ENCODE measurements around the gene MICALL2. TPM values are rescaled to one million over a fixed set of nuclear protein-coding genes. Genes with fewer than 3 reads are reported as not detected.

MICALL2 gene
- total and polyA plus RNA-seq, 8 donors = 8.3 to 93.6 (median 12.8) TPM

DNA sequence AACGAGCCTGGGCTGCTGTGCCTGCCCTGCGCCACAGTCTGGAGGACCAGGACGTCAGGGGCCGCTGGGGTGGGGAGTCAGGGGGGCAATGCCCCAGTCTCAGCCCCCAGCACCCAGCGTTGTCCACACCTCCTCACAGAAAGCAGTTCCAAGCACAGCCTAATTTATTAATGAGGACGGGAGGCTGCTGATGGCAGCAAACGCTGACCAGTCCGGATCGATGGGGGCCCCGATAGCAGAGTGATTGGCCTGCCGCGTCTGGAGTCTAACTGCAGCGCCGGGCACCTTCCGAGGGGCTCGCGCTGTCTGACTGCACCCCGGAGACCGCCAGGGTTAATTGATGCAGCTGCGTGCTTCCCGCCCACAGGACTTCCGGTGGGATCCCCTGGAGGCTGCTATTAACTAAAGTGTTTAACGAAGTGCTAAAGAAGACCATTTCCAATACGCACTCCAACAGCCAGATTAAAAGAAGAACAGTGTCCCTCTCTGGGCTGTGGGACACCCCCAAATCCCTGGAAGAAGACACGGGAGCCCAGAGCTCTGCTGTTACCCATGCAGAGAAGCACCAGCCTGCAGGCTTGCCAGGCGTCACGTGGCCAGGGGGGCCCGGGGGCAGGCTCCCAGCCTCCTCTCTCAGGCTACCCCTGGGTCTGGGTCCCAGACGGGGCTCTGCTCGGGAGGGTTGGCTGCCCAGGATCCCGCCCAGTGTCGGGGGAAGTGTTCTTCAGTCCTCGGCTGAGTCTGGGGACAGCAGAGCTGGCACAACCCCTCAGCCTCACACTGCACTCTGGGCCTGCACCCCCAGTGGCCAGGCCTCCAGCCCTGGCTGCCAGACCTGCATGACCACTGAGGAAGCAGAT, 63.8 kb downstream of the MICALL2 start:
- Histone ChIP-seq H3K9me3 (no peaks in the 10 kb centered on the region), H3K36me3 (no peaks in the 10 kb centered on the region), H3K4me1 (no peaks in the 10 kb centered on the region), H3K27me3 (peaks cover 0 to 3% (median 0%) of the 10 kb centered on the region in 4 donors), H3K4me3 (no peak overlapping the region), H3K27ac (no peak overlapping the region)
- intact Hi-C loops (cut with DNase I) = no loop called here
- no peak for DNase-seq
- TF ChIP-seq, protein P1, sequence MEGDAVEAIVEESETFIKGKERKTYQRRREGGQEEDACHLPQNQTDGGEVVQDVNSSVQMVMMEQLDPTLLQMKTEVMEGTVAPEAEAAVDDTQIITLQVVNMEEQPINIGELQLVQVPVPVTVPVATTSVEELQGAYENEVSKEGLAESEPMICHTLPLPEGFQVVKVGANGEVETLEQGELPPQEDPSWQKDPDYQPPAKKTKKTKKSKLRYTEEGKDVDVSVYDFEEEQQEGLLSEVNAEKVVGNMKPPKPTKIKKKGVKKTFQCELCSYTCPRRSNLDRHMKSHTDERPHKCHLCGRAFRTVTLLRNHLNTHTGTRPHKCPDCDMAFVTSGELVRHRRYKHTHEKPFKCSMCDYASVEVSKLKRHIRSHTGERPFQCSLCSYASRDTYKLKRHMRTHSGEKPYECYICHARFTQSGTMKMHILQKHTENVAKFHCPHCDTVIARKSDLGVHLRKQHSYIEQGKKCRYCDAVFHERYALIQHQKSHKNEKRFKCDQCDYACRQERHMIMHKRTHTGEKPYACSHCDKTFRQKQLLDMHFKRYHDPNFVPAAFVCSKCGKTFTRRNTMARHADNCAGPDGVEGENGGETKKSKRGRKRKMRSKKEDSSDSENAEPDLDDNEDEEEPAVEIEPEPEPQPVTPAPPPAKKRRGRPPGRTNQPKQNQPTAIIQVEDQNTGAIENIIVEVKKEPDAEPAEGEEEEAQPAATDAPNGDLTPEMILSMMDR (IDR thresholded peaks at IDR 0.05) = no peak
- WGBS, 2 donors = 38 to 45% methylated on average over 33 of the region's 33 CpGs
- ATAC-seq = no peak
- FAIRE-seq = no peak

DNA sequence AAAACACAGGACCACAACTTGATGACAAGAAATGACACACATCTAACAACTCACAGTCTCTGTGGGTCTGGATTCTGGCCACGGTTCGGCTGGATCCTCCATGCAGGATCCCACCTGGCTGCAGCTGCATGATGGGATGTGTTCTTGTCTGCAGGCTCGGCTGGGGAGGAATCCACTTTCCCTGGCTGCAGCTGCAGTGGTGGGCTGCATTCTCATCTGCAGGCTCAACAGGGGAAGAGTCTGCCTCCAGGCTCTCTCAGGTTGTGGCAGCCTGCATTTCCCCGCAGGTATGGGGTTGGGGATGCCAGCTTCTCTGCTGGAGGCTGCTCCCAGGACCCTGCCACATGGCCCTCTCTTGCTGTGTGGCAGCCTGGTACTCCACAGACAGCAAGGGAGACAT, 64.9 kb downstream of the MICALL2 start:
- H3K9me3 ChIP-seq = no peaks in the 10 kb centered on the region
- FAIRE-seq (no peak), ATAC-seq (no peak), DNase-seq (no peak)
- intact Hi-C loops (cut with DNase I) = no loop called here
- TF ChIP-seq, protein P1 (IDR thresholded peaks at IDR 0.05) = no peak
- no peak overlapping the region for H3K27ac ChIP-seq
- no peak overlapping the region for H3K4me3 ChIP-seq
- peaks cover 0 to 3% (median 0%) of the 10 kb centered on the region in 4 donors for H3K27me3 ChIP-seq
- 76 to 84% methylated on average over 4 of the region's 4 CpGs for WGBS, 2 donors
- no peaks in the 10 kb centered on the region for H3K36me3 ChIP-seq
- H3K4me1 ChIP-seq = no peaks in the 10 kb centered on the region

DNA sequence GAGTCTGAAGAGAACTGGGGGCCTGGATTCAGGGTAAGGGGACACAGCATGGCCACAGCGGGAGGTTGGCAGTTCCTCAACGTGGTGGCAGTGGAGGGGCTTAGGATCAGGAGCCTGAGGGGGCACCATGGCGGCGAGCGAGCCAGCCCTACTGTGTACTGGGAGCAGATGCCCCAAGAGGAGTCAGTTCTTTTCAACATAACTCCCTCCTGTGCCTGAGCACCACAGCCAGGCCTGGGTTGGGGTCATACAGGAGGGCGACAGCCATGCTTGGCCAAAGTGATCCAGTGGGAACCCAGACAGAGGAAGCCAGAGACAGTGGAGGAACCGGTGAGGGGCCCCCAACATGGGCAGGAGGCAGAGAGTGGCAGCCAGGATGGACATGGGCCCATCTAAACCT, 65.8 kb downstream of the MICALL2 start:
- no peaks in the 10 kb centered on the region for H3K9me3 ChIP-seq
- FAIRE-seq (no peak), ATAC-seq (no peak), DNase-seq (no peak)
- H3K36me3 ChIP-seq = no peaks in the 10 kb centered on the region
- H3K4me1 ChIP-seq = no peaks in the 10 kb centered on the region
- TF ChIP-seq, protein P1 (IDR thresholded peaks at IDR 0.05) = no peak
- H3K4me3 ChIP-seq = no peak overlapping the region
- intact Hi-C loops (cut with DNase I) = no loop called here
- peaks cover 0 to 3% (median 0%) of the 10 kb centered on the region in 4 donors for H3K27me3 ChIP-seq
- no peak overlapping the region for H3K27ac ChIP-seq
- 63 to 80% methylated on average over 7 of the region's 7 CpGs for WGBS, 2 donors

DNA sequence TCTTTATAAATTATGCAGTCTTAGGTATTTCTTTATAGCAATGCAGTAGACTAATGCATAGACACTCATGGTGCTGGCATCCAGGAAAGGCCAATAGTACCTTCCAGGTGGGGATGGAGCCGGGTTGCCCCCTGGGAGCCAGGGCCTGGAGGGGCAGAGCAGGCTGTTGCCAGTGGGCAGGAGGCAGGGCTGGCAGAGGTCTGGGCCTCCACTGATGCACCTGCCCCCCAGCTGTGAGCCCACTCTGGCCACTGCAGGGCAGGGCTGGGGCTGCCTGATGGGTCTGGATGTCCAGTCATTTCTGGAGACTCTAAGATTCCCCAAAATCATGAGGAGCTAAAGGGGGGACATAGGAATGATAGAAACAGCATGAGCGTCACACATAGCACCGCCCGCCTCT, 66.7 kb downstream of the MICALL2 start:
- peaks cover 0 to 3% (median 0%) of the 10 kb centered on the region in 4 donors for H3K27me3 ChIP-seq
- no peak overlapping the region for H3K4me3 ChIP-seq
- ATAC-seq (no peak), FAIRE-seq (no peak), DNase-seq (no peak)
- no peak overlapping the region for H3K27ac ChIP-seq
- WGBS, 2 donors = 75 to 86% methylated on average over 4 of the region's 4 CpGs
- H3K4me1 ChIP-seq = no peaks in the 10 kb centered on the region
- intact Hi-C loops (cut with DNase I) = no loop called here
- H3K36me3 ChIP-seq = no peaks in the 10 kb centered on the region
- H3K9me3 ChIP-seq = no peaks in the 10 kb centered on the region
- TF ChIP-seq, protein P1 (IDR thresholded peaks at IDR 0.05) = no peak

DNA sequence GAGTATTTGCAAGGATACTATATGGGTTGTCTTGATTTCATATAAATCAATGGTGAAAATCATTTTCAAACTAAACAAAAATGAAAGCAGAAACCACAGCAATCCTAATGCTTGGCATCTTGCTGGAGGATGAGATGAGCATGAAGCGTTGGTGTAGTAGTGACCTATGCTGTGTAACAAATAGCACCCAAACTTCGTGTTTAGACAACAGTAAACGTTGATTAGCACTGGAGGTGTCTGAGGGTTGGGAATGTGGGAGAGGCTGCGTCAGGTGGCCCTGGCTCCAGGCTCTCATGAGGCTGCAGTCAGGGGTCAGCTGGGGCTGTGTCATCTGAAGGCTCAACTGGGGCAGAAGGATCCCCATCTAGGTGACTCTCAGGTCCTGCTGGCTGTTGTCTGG, 67.8 kb downstream of the MICALL2 start:
- H3K4me3 ChIP-seq = no peak overlapping the region
- ATAC-seq (no peak), FAIRE-seq (no peak), DNase-seq (no peak)
- TF ChIP-seq, protein P1 (IDR thresholded peaks at IDR 0.05) = no peak
- 57 to 61% methylated on average over 4 of the region's 4 CpGs for whole genome bisulfite sequencing, 2 donors
- no peak overlapping the region for H3K27ac ChIP-seq
- no peaks in the 10 kb centered on the region for H3K9me3 ChIP-seq
- no peaks in the 10 kb centered on the region for H3K36me3 ChIP-seq
- intact Hi-C loops (cut with DNase I) = no loop called here
- H3K4me1 ChIP-seq = no peaks in the 10 kb centered on the region
- peaks cover 0 to 12% (median 0%) of the 10 kb centered on the region in 4 donors for H3K27me3 ChIP-seq
